Stimulated activated CD4-positive, alpha-beta T cell treated with anti-CD3 and anti-CD28 coated beads, TNF-alpha, amount 100 ng/mL, for 1 hour (primary cell): ENCODE results near the gene SMPX.

ENCODE experiments used
- DNase-seq, 3 donors: peaks; one replicate each; pipeline ENCODE4 v3.0.0-alpha.2; 2020; ENCODE audit warnings: low read depth in 3 of 3, low spot score in 1 of 3

Gene SMPX

DNA sequence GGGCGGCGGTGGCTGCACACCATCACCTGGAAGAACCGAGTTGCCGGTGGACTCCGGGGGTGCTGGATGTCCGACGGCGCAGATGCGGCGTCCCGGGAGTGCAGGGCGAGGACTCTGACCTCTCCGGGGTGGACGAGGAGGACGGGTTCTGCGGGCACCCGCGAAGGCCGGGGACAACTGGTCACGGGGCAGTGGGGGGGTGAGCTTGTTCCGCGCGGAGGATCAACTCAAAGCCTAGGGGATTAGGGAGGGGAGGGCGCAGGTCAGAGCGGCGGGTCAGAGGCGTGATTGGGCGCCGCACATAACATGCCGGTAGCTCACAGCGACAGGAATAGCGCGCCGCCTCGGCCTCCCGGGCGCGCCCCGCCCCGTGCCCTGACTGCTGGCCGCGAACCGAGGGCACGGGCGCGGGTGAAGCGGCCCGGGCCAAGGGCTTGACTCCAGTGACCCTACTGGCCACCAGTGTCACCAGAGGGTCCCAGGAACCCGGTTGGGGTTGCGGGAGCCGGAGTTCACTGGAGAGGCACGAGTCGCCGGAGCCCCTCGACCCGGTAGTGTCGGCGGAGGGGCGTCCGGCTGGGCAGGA lies 99.7 kb downstream of the SMPX start, which contains the start of gene KLHL34:
TSS of gene KLHL34 (minus strand) at position 179 of the 586 bp plus-strand sequence. CDS start 542 bp downstream, outside the sequence.
- DNase-seq: no peak

DNA sequence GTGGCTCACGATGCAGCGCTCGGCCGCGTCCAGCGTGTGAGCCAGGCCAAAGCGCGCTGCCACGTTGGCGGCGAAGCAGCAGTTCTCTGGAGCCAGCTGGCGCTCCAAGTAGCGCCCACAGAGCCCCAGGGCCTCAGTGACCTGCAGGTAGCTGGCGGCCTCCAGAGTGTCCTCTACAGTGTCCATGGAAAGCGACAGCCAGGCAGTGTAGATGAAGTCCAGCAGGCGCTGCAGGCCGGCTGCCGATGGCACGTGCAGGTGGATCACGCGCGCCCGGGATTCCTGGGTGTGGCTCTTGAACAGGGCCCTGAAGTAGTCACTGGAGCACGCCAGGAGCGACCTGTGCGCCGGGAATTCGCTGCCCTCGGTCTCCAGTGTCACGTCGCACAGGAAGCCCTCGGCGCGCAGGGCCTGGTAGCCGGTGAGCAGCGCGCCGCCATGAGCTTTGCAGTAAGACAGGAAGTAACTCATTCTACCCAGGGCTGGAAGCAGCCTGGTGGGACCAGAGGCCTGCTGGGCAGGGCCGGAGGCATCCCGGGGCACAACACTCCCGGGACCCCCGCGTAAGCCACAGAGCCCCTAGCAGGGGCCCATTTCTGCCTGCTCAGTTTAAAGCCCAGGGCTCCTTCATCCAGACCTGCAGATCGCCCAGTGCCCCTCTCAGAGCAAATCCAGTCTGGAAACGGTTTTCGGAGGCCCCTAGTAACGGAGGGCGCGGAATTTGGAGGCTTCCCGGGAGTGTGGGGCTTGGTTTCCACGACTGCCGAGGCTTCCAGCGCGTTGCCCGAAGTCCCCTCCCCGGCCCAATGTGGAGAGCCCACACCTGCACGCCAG lies 100.4 kb downstream of the SMPX start:
- DNase-seq: no peak

DNA sequence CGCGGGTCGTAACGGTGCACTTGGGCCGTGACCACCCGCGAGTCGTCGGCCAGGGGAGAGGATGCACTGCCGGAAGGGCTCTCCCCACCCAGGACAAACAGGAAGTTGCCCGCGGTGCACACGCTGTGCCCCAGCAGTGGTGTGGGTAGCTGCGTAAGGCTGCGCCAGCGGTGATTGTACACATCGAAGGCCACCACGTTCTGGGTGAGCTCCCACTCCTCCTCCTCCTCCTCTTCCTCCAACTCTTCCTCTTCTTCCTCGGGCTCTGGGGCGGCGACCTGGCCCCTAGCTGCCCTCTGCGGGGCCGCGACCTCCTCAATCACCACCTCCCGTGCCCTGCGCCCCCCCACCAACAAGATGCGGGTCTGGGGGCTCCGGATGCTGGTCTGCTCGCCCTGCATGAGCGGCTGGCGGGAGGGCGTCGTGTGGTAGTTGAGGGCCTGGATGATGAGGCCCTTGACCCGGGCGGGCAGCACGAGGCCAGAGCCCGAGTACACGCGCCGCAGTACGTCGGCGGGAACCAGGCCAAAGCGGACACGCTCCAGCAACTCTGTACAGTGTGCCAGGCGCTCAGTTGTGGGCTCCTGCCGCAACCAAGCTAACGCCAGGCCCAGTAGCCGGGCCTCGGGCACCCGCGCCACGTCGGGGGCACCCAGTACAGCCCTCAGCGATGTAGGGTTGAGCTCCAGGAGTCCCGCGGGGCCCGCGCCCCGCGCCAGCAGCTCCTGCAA lies 101.2 kb downstream of the SMPX start:
- DNase-seq: no peak
